GM12878 (cell line): ENCODE measurements around the gene KRTAP21-1. TPM values are rescaled to one million over a fixed set of nuclear protein-coding genes. Genes with fewer than 3 reads are reported as not detected.

Experiments used
- ATAC-seq: fragments of 200-7000 bp; cut with Tn5 transposase; 3 replicates; pipeline ENCODE4 v1.9.1; 2020; ENCODE audit warnings: mild to moderate bottlenecking, moderate library complexity
- BruUV-seq: library from RNA; stranded (reverse); fragments of 400-500 nt; replicated peaks from 2 replicates; lab custom pipeline; 2021; lab: Mats Ljungman, UMichigan
- CTCF ChIA-PET: fragments of 300-600 bp; sonication (Branson Sonifier 250); formaldehyde crosslinking; extraction: SDS; loops from one replicate; lab custom pipeline; 2021; ENCODE audit warnings: inconsistent platforms; lab: Yijun Ruan, JAX
- POLR2A ChIA-PET: fragments of 350-600 bp; formaldehyde crosslinking; extraction: SDS; loops from one replicate; lab custom pipeline; 2021; ENCODE audit warnings: inconsistent platforms; lab: Charles Lee
- RAD21 ChIA-PET: fragments of 300-600 bp; sonication (Branson Sonifier 250); formaldehyde crosslinking; loops from one replicate; lab custom pipeline; 2023; ENCODE audit warnings: antibody characterized with exemption; ENCODE audit not compliant: unreplicated experiment; lab: Charles Lee
- SMC1A ChIA-PET: fragments of 300-600 bp; sonication (Branson Sonifier 250); formaldehyde crosslinking; loops from one replicate; lab custom pipeline; 2023; ENCODE audit not compliant: unreplicated experiment, uncharacterized antibody; lab: Charles Lee
- DNase-seq: peaks from one replicate; pipeline ENCODE4 v3.0.0-alpha.2; 2011; ENCODE audit warnings: low read depth, low spot score
- FAIRE-seq: peaks from 3 replicates; lab custom pipeline; 2011; peaks lifted over from hg19 to GRCh38; lab: Jason Lieb, UNC
- H2AFZ ChIP-seq: 2 replicates; pipeline ENCODE4 v1.6.0; 2011; ENCODE audit warnings: low read depth, low read length, control low read depth; ENCODE audit not compliant: control insufficient read depth
- H3K27ac ChIP-seq: 2 replicates; pipeline ENCODE4 v1.5.1; 2011; ENCODE audit warnings: control low read depth; ENCODE audit not compliant: control insufficient read depth, insufficient read depth
- H3K27me3 ChIP-seq, 2 experiments: replicated peaks in 1 of 2; 2 replicates each; pipeline versions ENCODE4 v1.6.0 to v1.6.1; 2011; ENCODE audit warnings: low read length in 1 of 2; ENCODE audit not compliant: control insufficient read depth in 2 of 2, insufficient read depth in 2 of 2
- H3K36me3 ChIP-seq, 2 experiments: 2 replicates each; pipeline ENCODE4 v1.5.1; 2011; ENCODE audit warnings: low read length in 1 of 2; ENCODE audit not compliant: control insufficient read depth in 2 of 2, insufficient read depth in 2 of 2
- H3K4me1 ChIP-seq: 2 replicates; pipeline ENCODE4 v1.6.1; 2011; ENCODE audit warnings: mild to moderate bottlenecking, low read length, moderate library complexity, mixed read lengths; ENCODE audit not compliant: control insufficient read depth, insufficient read depth
- H3K4me2 ChIP-seq: 2 replicates; pipeline ENCODE4 v1.6.0; 2011; ENCODE audit warnings: control low read depth; ENCODE audit not compliant: control insufficient read depth, insufficient read depth
- H3K4me3 ChIP-seq: fragments of 200-600 bp; sonication (generic); 2 replicates; pipeline ENCODE4 v1.5.1; 2016
- H3K79me2 ChIP-seq: 2 replicates; pipeline ENCODE4 v1.6.0; 2011; ENCODE audit warnings: low read length; ENCODE audit not compliant: control insufficient read depth, insufficient read depth
- H3K9ac ChIP-seq: 2 replicates; pipeline ENCODE4 v1.8.0; 2011; ENCODE audit warnings: low read length, control low read depth, mixed read lengths; ENCODE audit not compliant: control insufficient read depth, insufficient read depth
- H3K9me3 ChIP-seq: replicated peaks from 3 replicates; pipeline ENCODE4 v1.5.1; 2011; ENCODE audit warnings: mild to moderate bottlenecking, low read length; ENCODE audit not compliant: control insufficient read depth, insufficient read depth
- H4K20me1 ChIP-seq: 2 replicates; pipeline ENCODE4 v1.6.0; 2011; ENCODE audit not compliant: control insufficient read depth, insufficient read depth
- ATF7 ChIP-seq: fragments of 450-650 bp; IDR thresholded peaks from 2 replicates; pipeline ENCODE4 v1.6.1; 2016; ENCODE audit warnings: low read depth, mild to moderate bottlenecking
- BHLHE40 ChIP-seq, 2 experiments: fragments of 450-650 bp in 1 of 2; IDR thresholded peaks; 2 replicates each; pipeline ENCODE4 v1.6.1; 2011 to 2017; ENCODE audit warnings: low read depth in 2 of 2, borderline replicate concordance in 1 of 2, improper control_type of control experiment in 1 of 2, low read length in 1 of 2, mild to moderate bottlenecking in 1 of 2
- BRCA1 ChIP-seq: IDR thresholded peaks from 2 replicates; pipeline ENCODE4 v1.6.1; 2011; ENCODE audit warnings: low read depth, low read length, improper control_type of control experiment
- CHD2 ChIP-seq: IDR thresholded peaks from 2 replicates; pipeline ENCODE4 v1.6.1; 2011; ENCODE audit warnings: low read depth, low read length, improper control_type of control experiment, borderline replicate concordance
- CHD4 ChIP-seq: fragments of 200-600 bp; sonication (generic); IDR thresholded peaks from 2 replicates; pipeline ENCODE4 v1.6.1; 2016; ENCODE audit warnings: mild to moderate bottlenecking
- MTA2 ChIP-seq: fragments of 450-650 bp; IDR thresholded peaks from 2 replicates; pipeline ENCODE4 v1.6.1; 2016; ENCODE audit warnings: low read depth, mild to moderate bottlenecking, moderate library complexity
- MTA3 ChIP-seq: IDR thresholded peaks from 2 replicates; pipeline ENCODE4 v1.6.1; 2012; ENCODE audit warnings: low read length, inconsistent platforms, borderline replicate concordance
- MYC ChIP-seq: IDR thresholded peaks from 2 replicates; pipeline ENCODE4 v1.6.1; 2011; ENCODE audit warnings: mild to moderate bottlenecking, low read length, moderate library complexity, inconsistent platforms; ENCODE audit not compliant: insufficient read depth, insufficient replicate concordance, insufficient read length, severe bottlenecking
- NFYB ChIP-seq: IDR thresholded peaks from 2 replicates; pipeline ENCODE4 v1.6.1; 2011; ENCODE audit warnings: low read depth, mild to moderate bottlenecking, low read length, improper control_type of control experiment, moderate library complexity; ENCODE audit not compliant: insufficient read depth
- NRF1 ChIP-seq: conservative IDR thresholded peaks from 2 replicates; pipeline ENCODE4 v1.6.1; 2011; ENCODE audit warnings: mild to moderate bottlenecking, low read depth, low read length, improper control_type of control experiment
- PML ChIP-seq: IDR thresholded peaks from 2 replicates; pipeline ENCODE4 v1.6.1; 2012; ENCODE audit warnings: low read length, inconsistent platforms
- RAD21 ChIP-seq: IDR thresholded peaks from 2 replicates; pipeline ENCODE4 v1.6.1; 2011; ENCODE audit warnings: mild to moderate bottlenecking, low read depth, low read length, moderate library complexity; ENCODE audit not compliant: insufficient read depth
- SMAD1 ChIP-seq: fragments of 450-650 bp; IDR thresholded peaks from 2 replicates; pipeline ENCODE4 v1.6.1; 2018; ENCODE audit warnings: mild to moderate bottlenecking, low read depth; ENCODE audit not compliant: partially characterized antibody
- SMAD5 ChIP-seq: IDR thresholded peaks from 2 replicates; pipeline ENCODE4 v1.6.1; 2016; ENCODE audit warnings: antibody characterized with exemption, low read depth
- TARDBP ChIP-seq: IDR thresholded peaks from 2 replicates; pipeline ENCODE4 v1.6.1; 2016; ENCODE audit warnings: borderline replicate concordance
- WGBS: methylation state at CpG from one replicate; pipeline ENCODE4 v1.1.6; 2016; ENCODE audit warnings: low lambda C conversion rate; ENCODE audit not compliant: insufficient replicate concordance, insufficient coverage; ENCODE audit errors: missing lambda C conversion rate; 5-methylcytosine and 5-hydroxymethylcytosine counted together
- in situ Hi-C: fragments of 300-500 bp; cut with MboI; formaldehyde crosslinking; loops from 9 replicates; pipeline ENCODE4 v1.14.3; 2018; ENCODE audit warnings: mixed read lengths
- intact Hi-C: fragments of 100-400 bp; cut with micrococcal nuclease; formaldehyde crosslinking; loops from one replicate; pipeline ENCODE4 v1.14.2; 2022; ENCODE audit not compliant: unreplicated experiment
- polyA plus RNA-seq, 11 experiments: library from polyadenylated mRNA; depleted of rRNA in 4 of 11; unstranded in 6 of 11; stranded (reverse) in 5 of 11; fragments of >200 nt; fragmentation: Nextera tagmentation in 4 of 11; fragmentation: Illumina TruSeq in 1 of 11; extraction: Ambion mirVana in 4 of 11; extraction: Trizol in 1 of 11; gene quantifications; 1 replicate in 1 of 11; 2 replicates in 10 of 11; pipeline versions ENCODE4 v1.2.1 to v1.2.3, GENCODE V29; 2011 to 2016; ENCODE audit warnings: inconsistent platforms in 2 of 11, missing spikeins in 2 of 11, low read depth in 1 of 11
- total RNA-seq, 4 experiments: library from RNA; depleted of rRNA in 3 of 4; stranded (reverse); fragments of >200 nt in 3 of 4; fragmentation: Illumina TruSeq in 1 of 4; extraction: Trizol in 1 of 4; gene quantifications; 2 replicates each; pipeline versions ENCODE4 v1.2.1 to v1.2.3, GENCODE V29; 2013 to 2021
- TF ChIP-seq, protein P1 (sequence below): fragments of 450-650 bp; IDR thresholded peaks from 2 replicates; pipeline ENCODE4 v1.6.1; 2016; ENCODE audit warnings: mild to moderate bottlenecking

Gene KRTAP21-1
- total and polyA plus RNA-seq, 10 of the 15 experiments (the other 5 are each of a cell fraction or from before 2014, with no cell fraction given): not detected

DNA sequence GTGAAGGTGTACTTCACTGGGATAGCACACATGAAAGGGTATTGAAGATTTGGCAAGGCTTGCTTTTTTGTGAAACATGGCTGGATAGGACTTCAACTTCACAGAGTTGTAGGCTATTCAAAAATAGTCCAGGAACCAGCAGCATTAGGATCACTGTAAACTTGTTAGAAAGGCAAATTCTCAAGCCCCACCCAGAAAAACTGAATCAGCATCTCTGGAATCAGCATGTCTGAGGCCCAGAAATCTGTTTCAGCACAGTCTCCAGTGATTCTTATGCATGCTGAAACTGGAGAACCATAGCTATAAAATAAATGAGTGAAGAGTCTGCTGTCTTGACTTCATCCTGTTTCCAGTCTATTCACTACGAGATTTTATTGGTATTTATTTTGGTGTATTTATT, 28.5 kb downstream of the KRTAP21-1 start:
- FAIRE-seq: no peak
- intact Hi-C loops: no loop called here

DNA sequence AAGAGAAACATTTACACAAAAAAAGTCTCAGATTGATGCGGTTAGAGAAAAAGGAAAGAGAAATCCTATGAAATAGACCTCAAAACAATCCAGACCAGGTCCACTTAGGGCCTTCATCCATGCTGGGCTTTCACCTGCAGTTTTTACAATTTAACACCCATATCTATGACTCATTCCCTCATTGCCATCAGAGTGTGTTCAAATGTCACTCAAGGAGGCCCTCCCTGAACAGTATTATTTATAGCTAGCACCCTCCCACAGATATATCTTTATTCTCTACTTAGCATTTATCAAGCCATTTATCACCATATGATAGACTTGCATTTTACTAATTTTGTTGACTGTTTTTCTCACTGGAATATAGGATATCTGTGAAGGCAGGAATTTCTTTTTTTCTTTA, 35.8 kb downstream of the KRTAP21-1 start:
- Histone ChIP-seq H3K9me3 (no peaks in the 10 kb centered on the region), H3K27ac (no peak overlapping the region), H4K20me1 (no peaks in the 10 kb centered on the region), H3K4me2 (no peak overlapping the region), H3K36me3 (no peaks in the 10 kb centered on the region), H3K27me3 (no peaks in the 10 kb centered on the region), H3K4me1 (no peaks in the 10 kb centered on the region)
- ATAC-seq (peak; percentile 75), FAIRE-seq (no peak), DNase-seq (no peak)
- in situ Hi-C loops: no loop called here
- intact Hi-C loops: no loop called here
- SMC1A ChIA-PET: interaction anchor here (1.2 to 1.3 kb wide), 2 partner anchors 29 to 129 kb away, joined by 3 read pairs; partner anchors contain the start of gene KRTAP22-2
- TF ChIP-seq MYC: no peak
- TF ChIP-seq, protein P1, sequence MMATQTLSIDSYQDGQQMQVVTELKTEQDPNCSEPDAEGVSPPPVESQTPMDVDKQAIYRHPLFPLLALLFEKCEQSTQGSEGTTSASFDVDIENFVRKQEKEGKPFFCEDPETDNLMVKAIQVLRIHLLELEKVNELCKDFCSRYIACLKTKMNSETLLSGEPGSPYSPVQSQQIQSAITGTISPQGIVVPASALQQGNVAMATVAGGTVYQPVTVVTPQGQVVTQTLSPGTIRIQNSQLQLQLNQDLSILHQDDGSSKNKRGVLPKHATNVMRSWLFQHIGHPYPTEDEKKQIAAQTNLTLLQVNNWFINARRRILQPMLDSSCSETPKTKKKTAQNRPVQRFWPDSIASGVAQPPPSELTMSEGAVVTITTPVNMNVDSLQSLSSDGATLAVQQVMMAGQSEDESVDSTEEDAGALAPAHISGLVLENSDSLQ: peak; percentile 79
- no peak for TF ChIP-seq SMAD5
- TF ChIP-seq, all 136 proteins: peak for 1
- Histone ChIP-seq H3K79me2 (no peaks in the 10 kb centered on the region), H2AFZ (no peak overlapping the region), H3K9ac (no peak overlapping the region), H3K4me3 (no peak overlapping the region)
- no TSS peak for BruUV-seq
- CTCF ChIA-PET: interaction anchor here (1.5 kb wide), 1 partner anchor 214 kb away, joined by 3 read pairs; no protein-coding TSS in a partner anchor
- 38% methylated on average over 1 of the region's 1 CpG for WGBS
- POLR2A ChIA-PET: no interaction called here
- RAD21 ChIA-PET: interaction anchor here (1.2 kb wide), 1 partner anchor 12 kb away, joined by 4 read pairs; no protein-coding TSS in a partner anchor

More for the DNA sequence above, 28.5 kb downstream of the KRTAP21-1 start:
- in situ Hi-C loops: no loop called here
- DNase-seq (no peak), ATAC-seq (no peak)
- no peaks in the 10 kb centered on the region for H3K4me1 ChIP-seq
- no TSS peak for BruUV-seq
- ChIA-PET SMC1A (no interaction called here), POLR2A (no interaction called here), CTCF (no interaction called here), RAD21 (no interaction called here)
- H3K4me2 ChIP-seq: no peak overlapping the region
- no peak overlapping the region for H2AFZ ChIP-seq
- no peak for TF ChIP-seq CHD4
- no peak for TF ChIP-seq BRCA1
- no peak for TF ChIP-seq PML
- TF ChIP-seq TARDBP: no peak
- TF ChIP-seq NFYB: no peak
- no peak for TF ChIP-seq MTA2
- TF ChIP-seq RAD21: no peak
- no peak for TF ChIP-seq NRF1
- TF ChIP-seq SMAD5: no peak
- TF ChIP-seq CHD2: no peak
- no peak for TF ChIP-seq ATF7
- no peak for TF ChIP-seq BHLHE40 (IDR thresholded peaks at IDR 0.05; ENCODE audit: borderline replicate concordance in 1 of 2, low read depth in 2 of 2, low read length in 1 of 2)
- no peak for TF ChIP-seq SMAD1
- TF ChIP-seq MTA3: no peak
- no peak overlapping the region for H3K27ac ChIP-seq
- H3K4me3 ChIP-seq: no peak overlapping the region
- no peaks in the 10 kb centered on the region for H3K36me3 ChIP-seq
- H3K9ac ChIP-seq: no peak overlapping the region
- no peaks in the 10 kb centered on the region for H3K9me3 ChIP-seq
- no peaks in the 10 kb centered on the region for H4K20me1 ChIP-seq
- H3K27me3 ChIP-seq: no peaks in the 10 kb centered on the region
- WGBS: 0% methylated on average over 1 of the region's 1 CpG
- no peaks in the 10 kb centered on the region for H3K79me2 ChIP-seq
